Motor neuron (in vitro differentiated cells): Measurements from ENCODE around the gene SIGLEC14. TPM values are rescaled to one million over a fixed set of nuclear protein-coding genes. Genes with fewer than 3 reads are reported as not detected.
"Not testable (repeated sequence)": the region's sequence is repeated elsewhere in the genome, so short reads cannot be mapped to it uniquely, and the experiment has no call there.

ENCODE experiments used
- ATAC-seq, 8 experiments: fragments of 200-7000 bp; cut with Tn5 transposase; replicated peaks in 6 of 8; 2 replicates each; pipeline ENCODE4 v1.8.0; 2021; ENCODE audit warnings: mild to moderate bottlenecking in 8 of 8, moderate library complexity in 8 of 8
- H3K27ac ChIP-seq, 2 donors: fragments of 250-450 bp; sonication (Bioruptor Pico); 2 replicates each; pipeline ENCODE4 v1.9.0; 2021; ENCODE audit warnings: antibody characterized with exemption in 2 of 2, mild to moderate bottlenecking in 2 of 2, moderate library complexity in 1 of 2
- H3K4me1 ChIP-seq, 2 donors: fragments of 250-450 bp; sonication (Bioruptor Pico); replicated peaks in 1 of 2; 2 replicates each; pipeline ENCODE4 v1.6.1; 2021; ENCODE audit warnings: antibody characterized with exemption in 2 of 2, mild to moderate bottlenecking in 2 of 2, moderate library complexity in 1 of 2
- H3K4me3 ChIP-seq, 5 donors: fragments of 250-450 bp; sonication (Bioruptor Pico); 2 replicates each; pipeline ENCODE4 v1.9.0; 2021; ENCODE audit warnings: antibody characterized with exemption in 5 of 5, mild to moderate bottlenecking in 5 of 5, moderate library complexity in 4 of 5
- WGBS, 10 experiments: fragments of 450-650 bp; shearing (Covaris generic); methylation state at CpG; one replicate each; pipeline ENCODE4 v1.0.0; 2022; 5-methylcytosine and 5-hydroxymethylcytosine counted together
- in situ Hi-C, 9 experiments: fragments of 400-800 bp; cut with MboI; loops; one replicate each; pipeline ENCODE4 v1.15.0; 2021; ENCODE audit warnings: low sequenced_read_pairs in 9 of 9, low pct_unique_long_range_greater_than_20kb in 2 of 9; ENCODE audit not compliant: unreplicated experiment in 9 of 9
- total RNA-seq, 8 experiments: library from RNA; unstranded; fragments of 300-600 nt; gene quantifications; 2 replicates each; pipeline versions ENCODE4 v1.2.3 to v1.2.4, GENCODE V29; 2022

Gene SIGLEC14, protein sequence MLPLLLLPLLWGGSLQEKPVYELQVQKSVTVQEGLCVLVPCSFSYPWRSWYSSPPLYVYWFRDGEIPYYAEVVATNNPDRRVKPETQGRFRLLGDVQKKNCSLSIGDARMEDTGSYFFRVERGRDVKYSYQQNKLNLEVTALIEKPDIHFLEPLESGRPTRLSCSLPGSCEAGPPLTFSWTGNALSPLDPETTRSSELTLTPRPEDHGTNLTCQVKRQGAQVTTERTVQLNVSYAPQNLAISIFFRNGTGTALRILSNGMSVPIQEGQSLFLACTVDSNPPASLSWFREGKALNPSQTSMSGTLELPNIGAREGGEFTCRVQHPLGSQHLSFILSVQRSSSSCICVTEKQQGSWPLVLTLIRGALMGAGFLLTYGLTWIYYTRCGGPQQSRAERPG
- total RNA-seq = under 1 TPM in 1 of 8 experiments, not detected in 7; 0.24 TPM

DNA sequence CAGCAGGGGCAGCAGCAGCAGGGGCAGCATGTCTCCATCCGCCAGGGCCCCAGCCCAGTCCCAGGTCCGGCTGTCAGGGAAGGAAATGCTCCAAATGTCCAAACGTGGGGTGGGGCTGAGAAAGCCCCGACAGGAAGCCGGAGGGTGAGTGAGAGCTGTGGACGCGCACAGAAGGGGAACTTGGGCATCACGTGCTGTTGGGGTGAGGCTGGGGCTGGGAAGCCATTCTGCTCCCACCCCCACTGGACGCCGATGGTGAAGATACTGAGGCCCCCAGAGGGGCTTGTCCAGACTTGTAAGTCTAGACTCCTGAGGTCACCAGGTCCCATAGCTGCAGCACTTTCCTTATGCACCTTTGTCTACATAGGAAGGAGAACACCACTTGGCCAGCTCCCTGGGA lies at the start of gene SIGLEC14:
TSS of gene SIGLEC14 (minus strand) at position 96 of the 400 bp plus-strand sequence. CDS start at position 30, 66 bp downstream.
- ATAC-seq, H3K4me3 ChIP-seq, in situ Hi-C loops, H3K4me1 ChIP-seq, H3K27ac ChIP-seq: not testable (repeated sequence)
- no CpG with 5 or more reads among the region's 10 CpGs for WGBS, 10 experiments

DNA sequence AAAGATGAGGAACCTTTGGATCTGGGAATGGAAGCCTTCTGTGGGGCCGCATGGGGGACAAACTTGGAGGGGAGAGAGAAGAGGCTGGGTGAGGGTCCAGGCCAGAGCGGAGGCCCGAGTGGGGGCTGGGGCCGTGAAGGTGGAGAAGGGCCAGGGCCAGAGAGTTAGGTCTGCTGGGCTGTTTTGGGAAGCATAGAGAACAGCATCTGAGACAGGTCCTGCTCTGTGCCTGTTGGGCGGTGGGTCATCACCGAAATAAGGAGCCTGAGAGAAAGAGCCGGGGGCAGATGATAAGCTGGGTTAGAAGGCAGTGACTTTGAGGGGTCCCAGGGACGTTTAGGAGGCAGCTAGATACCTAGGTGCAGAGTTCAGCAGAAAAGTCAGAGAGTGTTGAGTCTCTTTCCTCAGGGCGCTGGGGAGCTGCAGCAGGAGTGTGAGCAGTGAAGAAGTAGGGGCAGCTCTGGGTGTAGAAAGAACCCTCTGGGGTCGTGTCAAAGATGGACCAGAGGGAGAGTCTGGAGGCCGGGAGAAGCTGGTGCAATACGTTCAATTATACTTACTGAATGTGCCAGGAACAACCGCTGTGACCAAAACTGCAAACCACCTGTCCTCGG lies 49.2 kb upstream of the SIGLEC14 start:
- in situ Hi-C loops = no loop called here
- Histone ChIP-seq H3K4me3 (no peak overlapping the region), H3K27ac (no peak overlapping the region), H3K4me1 (peaks cover 8 to 10% of the 10 kb centered on the region in 2 donors)
- WGBS, 10 experiments = 52 to 100% (median 79%) methylated on average over 1 to 11 of the region's 14 CpGs; no CpG with 5 or more reads in 5 of the 10 experiments
- ATAC-seq = no peak

DNA sequence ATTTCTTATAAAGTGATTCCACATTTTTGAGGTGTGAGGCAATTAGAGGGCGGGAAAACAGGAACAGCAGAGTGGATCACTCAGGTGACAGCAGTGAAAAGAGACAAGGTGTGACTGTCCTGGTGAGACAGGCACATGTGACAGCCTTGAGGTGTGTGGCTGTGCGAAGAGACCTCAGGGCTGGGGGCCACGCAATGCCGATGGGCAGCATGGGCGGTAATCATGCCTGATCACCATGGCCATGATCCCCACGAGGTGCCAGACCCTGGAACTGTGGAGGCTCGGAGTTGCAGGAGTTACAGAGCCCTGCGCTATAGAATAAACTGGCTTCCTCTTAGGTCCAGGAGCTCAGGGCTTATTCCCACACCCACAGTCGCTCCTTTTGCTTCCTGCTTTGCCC lies 48.5 kb upstream of the SIGLEC14 start:
- ATAC-seq = no peak
- 83 to 100% (median 100%) methylated on average over 1 to 6 of the region's 9 CpGs; no CpG with 5 or more reads in 6 of the 10 experiments for WGBS, 10 experiments
- Histone ChIP-seq H3K4me3 (no peak overlapping the region), H3K27ac (no peak overlapping the region), H3K4me1 (peaks cover 8 to 10% of the 10 kb centered on the region in 2 donors)
- in situ Hi-C loops = no loop called here

DNA sequence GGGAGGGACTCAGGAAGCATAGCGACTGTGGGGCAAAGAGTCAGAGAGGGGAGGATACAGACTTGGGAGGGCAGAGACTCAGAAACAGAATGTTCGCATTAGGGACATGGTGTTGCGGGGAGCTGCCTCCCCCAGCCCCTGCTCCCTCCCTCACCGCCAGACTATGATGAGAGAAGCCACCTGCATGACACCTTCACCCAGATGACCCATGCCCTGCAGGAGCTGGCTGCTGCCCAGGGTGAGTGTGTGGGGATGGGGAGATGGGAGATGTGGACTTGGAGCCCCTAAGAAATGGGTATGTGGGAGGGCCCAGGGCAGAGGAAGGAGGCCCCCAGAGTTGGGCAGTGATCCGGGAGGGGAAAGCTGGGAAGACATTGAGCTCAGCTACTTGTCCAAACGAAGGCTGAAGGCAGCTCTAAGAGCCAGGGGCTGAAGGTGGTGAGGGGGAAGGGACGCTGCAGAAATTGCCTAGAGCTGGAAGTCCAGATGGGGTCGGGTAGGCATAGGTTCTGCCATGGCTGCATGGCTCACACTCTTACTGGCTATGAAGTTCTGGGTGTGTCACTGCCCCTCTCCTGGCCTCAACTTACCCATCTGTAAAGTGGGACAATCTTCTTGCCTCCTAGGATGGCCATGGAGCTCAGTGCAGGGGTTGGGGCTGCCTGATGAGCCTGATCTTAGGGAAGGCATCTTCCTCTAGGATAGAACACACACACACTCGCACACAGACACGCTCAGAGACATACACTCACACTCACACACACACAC lies 47.9 kb upstream of the SIGLEC14 start:
- H3K4me1 ChIP-seq = peaks cover 8 to 10% of the 10 kb centered on the region in 2 donors
- no peak overlapping the region for H3K27ac ChIP-seq
- WGBS, 10 experiments = 17 to 86% (median 65%) methylated on average over 1 to 5 of the region's 10 CpGs; no CpG with 5 or more reads in 4 of the 10 experiments
- no peak overlapping the region for H3K4me3 ChIP-seq
- no peak for ATAC-seq
- in situ Hi-C loops = no loop called here

DNA sequence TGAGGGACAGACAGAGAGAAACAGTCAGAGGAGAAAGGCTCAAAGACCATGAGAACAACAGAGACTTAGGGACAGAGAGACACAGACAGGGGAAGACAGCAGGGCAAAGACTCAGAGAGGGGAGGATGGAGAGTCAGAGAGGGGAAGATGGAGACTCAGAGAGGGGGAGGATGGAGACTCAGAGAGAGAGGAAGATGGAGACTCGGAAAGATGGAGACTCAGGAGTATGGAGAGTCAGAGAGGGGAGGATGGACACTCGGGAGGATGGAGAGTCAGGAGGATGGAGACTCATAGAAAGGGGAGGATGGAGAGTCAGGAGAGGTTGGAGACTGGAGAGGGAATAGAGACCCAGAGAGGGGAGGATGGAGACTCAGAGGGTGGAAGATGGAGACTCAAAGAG lies 47.2 kb upstream of the SIGLEC14 start:
- Histone ChIP-seq H3K4me1 (peaks cover 8 to 10% of the 10 kb centered on the region in 2 donors), H3K27ac (no peak overlapping the region), H3K4me3 (no peak overlapping the region)
- in situ Hi-C loops = no loop called here
- no peak for ATAC-seq
- WGBS, 10 experiments = 13 to 77% (median 37%) methylated on average over 1 to 2 of the region's 2 CpGs; no CpG with 5 or more reads in 2 of the 10 experiments

DNA sequence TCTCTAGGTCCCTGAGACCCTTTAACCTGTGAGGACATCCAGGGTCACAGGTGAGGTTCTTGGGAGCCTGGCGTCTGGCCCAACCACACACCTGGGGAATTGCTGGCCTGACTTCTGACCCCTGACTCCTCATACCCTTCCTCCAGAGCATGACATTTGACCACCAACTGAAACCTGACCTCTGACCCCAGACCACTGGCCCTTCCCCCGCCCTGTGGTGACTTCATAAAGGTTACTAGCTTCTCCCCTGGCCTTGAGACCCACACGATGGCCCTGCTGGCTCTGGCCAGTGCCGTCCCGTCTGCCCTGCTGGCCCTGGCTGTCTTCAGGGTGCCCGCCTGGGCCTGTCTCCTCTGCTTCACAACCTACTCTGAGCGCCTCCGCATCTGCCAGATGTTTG lies 46.6 kb upstream of the SIGLEC14 start, which contains the start of gene SPACA6:
TSS of gene SPACA6 (plus strand) at position 71 of the 400 bp plus-strand sequence. CDS start at position 268, 197 bp downstream.
- WGBS, 10 experiments = 66 to 80% (median 72%) methylated on average over 1 to 5 of the region's 8 CpGs; no CpG with 5 or more reads in 6 of the 10 experiments
- in situ Hi-C loops = no loop called here
- Histone ChIP-seq H3K27ac (peak within 1 kb of the TSS in 1 of 2 donors; percentile 28), H3K4me1 (peaks cover 8 to 10% of the 10 kb centered on the region in 2 donors), H3K4me3 (peak within 1 kb of the TSS in 2 of 5 donors; percentile 51 to 97)
- ATAC-seq = no peak

DNA sequence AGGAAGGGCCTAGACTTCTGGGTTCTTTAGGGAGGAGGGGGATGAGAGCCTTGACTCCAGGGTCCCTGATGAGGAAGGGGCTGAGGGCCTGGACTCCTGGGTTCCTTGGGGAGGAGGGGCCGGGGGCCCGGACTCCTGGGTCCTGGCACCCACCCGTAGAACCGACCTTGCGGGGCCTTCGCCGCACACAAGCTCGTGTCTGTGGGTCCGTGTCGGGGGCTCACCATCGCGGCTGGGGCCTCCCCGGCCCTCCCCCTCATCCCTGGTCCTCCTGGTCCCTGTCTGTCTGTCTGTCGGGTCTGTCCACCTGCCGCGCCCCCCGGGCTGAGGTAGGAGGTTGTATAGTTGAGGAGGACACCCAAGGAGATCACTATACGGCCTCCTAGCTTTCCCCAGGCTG lies 45.8 kb upstream of the SIGLEC14 start:
- ATAC-seq = no peak
- WGBS, 10 experiments = no CpG with 5 or more reads among the region's 18 CpGs
- peak overlapping the region in 1 of 2 donors; percentile 28 for H3K27ac ChIP-seq
- in situ Hi-C loops = no loop called here
- H3K4me1 ChIP-seq = peaks cover 8 to 10% of the 10 kb centered on the region in 2 donors
- peak overlapping the region in 1 of 5 donors; percentile 51 for H3K4me3 ChIP-seq

DNA sequence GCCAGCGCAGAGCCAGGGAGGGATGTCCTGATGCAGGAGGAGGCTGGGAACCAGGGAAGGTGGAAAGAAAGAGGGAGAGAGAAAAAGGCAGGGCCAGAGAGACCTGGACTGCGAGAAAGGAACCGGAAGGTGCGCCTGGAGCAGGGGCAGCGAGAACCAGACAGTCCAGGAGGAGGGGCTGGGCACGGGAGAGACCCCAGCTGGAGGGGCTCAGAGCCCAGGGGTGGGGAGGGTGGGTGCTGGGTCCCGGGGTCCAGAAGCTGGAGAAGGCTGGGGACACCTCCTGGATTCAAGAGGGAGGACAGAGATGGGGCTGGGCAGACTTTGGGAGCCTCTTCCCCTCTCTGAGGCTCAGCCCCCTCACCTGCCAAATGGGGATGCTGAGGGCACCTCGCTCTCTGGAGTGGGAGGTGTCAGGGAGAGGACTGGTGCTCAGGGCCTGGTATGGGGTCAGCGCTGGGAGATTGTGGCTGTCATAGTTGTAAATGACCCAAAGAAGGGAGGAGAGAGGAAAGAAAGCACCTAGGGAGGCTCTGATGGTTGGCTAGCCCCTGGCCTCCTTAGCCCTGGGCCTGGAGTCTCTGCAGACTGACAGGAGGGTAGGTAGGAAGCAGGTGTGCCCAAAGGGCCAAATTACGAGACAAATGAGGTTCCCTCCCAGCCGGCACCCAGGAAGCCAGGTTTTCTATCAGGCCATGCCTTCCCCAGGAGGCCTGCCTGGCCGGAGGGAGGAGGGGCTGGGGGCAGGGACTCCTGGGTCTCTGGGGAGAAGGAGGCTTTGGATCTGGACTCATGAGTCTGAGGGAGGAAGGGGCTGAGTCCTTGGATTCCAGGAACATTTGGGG lies 45.2 kb upstream of the SIGLEC14 start:
- in situ Hi-C loops = no loop called here
- H3K4me3 ChIP-seq = peak overlapping the region; percentile 51 to 97 (median 76)
- peak overlapping the region; percentile 86 to 94 for H3K27ac ChIP-seq
- H3K4me1 ChIP-seq = peaks cover 8 to 12% of the 10 kb centered on the region in 2 donors
- WGBS, 10 experiments = 15 to 37% (median 23%) methylated on average over 1 to 5 of the region's 12 CpGs; no CpG with 5 or more reads in 3 of the 10 experiments
- no peak for ATAC-seq

DNA sequence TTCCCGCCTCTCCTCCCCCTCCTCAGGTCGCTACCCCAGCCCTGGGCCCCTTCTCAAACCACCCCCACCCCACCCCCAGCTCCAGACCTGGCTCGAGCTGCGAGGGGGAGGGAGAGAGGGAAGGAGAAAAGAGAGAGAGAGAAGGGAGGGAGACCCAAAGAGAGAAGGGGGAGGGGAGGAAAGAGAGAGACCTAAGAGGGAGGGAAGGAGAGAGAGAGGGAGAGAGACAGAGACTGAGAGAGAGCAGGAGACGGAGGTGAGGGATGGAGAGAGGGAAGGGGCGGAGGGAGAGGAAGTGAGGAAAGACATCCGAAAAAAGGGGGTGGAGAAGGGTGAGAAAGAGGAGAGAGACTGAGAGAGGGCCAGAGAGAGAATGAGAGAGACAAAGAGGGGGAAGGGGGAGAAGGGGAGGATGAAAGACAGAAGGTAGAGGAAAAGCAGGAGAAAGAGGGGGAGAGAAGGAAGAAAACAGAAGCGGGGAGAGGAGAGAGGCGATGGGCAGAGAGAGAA lies 44.5 kb upstream of the SIGLEC14 start:
- in situ Hi-C loops = no loop called here
- Histone ChIP-seq H3K4me3 (peak overlapping the region; percentile 51 to 97 (median 76)), H3K27ac (peak overlapping the region; percentile 86 to 94), H3K4me1 (peaks cover 8 to 12% of the 10 kb centered on the region in 2 donors)
- WGBS, 10 experiments = 7 to 70% (median 14%) methylated on average over 2 to 5 of the region's 9 CpGs; no CpG with 5 or more reads in 5 of the 10 experiments
- ATAC-seq = peak in 2 of 8 experiments; percentile 2 to 6

DNA sequence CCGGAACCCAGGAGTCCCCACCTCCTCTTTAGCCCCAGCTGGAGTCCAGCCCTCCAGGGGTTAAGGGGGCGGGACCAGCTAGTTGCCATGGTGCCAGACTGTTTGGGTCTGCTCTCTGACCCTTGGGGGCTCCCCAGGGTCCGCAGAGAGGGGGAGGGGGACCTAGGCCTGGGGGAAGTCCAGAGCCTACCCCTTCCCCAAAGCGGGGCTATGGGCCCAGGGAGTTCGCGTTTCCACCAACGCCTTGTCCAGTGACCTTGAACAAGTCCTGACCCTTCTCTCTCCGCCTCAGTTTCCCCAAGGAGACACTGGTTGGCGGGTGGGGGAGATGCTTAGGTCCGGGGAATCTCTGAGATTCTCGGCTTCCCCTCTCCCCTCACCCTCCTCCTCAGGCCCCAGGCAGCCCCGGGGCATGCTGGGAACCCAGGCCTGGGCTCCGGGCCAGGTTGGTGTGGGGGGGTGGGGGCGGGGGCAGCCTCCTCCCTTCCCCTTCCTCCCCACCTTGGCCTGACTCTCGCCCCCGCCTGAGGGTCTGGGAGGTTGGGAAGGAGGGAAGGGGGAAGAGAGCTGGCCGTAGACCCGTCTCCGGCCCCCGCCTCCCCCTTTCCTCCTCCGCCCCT lies 43.9 kb upstream of the SIGLEC14 start:
- H3K4me1 ChIP-seq = peaks cover 8 to 12% of the 10 kb centered on the region in 2 donors
- ATAC-seq = peak; percentile 2 to 49 (median 39)
- in situ Hi-C loops = no loop called here
- H3K4me3 ChIP-seq = peak overlapping the region; percentile 51 to 97 (median 76)
- 0% methylated on average over 3 of the region's 21 CpGs; no CpG with 5 or more reads in 9 of the 10 experiments for WGBS, 10 experiments
- peak overlapping the region; percentile 86 to 94 for H3K27ac ChIP-seq

DNA sequence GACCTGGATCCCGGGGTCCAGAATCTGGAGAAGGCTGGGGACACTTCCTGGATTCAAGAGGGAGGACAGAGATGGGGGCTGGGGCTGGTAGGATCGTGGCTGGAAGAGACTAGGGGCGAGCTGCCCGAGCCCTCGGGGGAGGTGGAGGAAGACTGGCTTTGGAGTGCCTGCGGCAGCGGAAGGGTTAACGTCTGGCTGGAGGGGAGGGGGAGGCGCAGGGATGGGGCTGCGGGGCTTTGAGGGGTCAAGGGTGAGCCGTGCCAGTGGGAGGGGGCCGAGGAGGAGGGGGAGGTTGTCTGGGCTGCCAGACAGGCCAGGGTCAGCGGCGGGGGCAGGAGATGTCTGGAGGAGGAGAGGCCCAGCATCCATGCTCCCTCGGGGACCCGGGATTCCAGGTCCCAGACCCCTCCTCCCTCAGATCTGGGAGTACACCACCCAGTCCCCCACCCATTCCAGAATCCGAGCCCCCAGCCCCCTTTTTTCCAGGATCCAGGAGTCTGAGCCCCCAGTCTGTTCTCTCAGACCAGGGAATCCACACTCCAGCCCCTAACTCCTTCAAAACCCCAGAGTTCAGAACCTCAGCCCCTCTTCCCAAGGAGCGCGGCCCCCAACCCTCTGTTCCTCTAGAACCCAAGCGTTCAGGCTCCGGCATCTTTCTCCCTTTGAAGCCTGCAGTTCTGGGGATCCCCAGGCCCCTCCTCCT lies 43.3 kb upstream of the SIGLEC14 start:
- 0% methylated on average over 1 of the region's 21 CpGs; no CpG with 5 or more reads in 9 of the 10 experiments for WGBS, 10 experiments
- peak overlapping the region; percentile 51 to 97 (median 76) for H3K4me3 ChIP-seq
- peak in 7 of 8 experiments; percentile 0 to 6 (median 2) for ATAC-seq
- peaks cover 8 to 12% of the 10 kb centered on the region in 2 donors for H3K4me1 ChIP-seq
- H3K27ac ChIP-seq = peak overlapping the region; percentile 86 to 94
- in situ Hi-C loops = no loop called here
